Measurements from ENCODE around the gene ANKRD33B.

GRCh38 chr5:10563110-10563944 lies 543 bp upstream of the ANKRD33B start:
- TF ChIP-seq CTCF (conservative IDR thresholded peaks at IDR 0.05; ENCODE audit: low read depth, low read length) (no peak), EZH2 (IDR thresholded peaks at IDR 0.05; ENCODE audit: low read length, unreplicated experiment) (no peak), EZH2phosphoT487 (IDR thresholded peaks at IDR 0.05; ENCODE audit: borderline replicate concordance, low read length) (no peak)

Data from PC-3 (cell line).